GM10266 (cell line): Measurements from ENCODE around the gene CDH4.

ENCODE experiments used
- DNase-seq: peaks from one replicate; pipeline ENCODE4 v3.0.0; 2012; ENCODE audit errors: extremely low spot score
- TF ChIP-seq, protein P1 (sequence below): IDR thresholded peaks from 2 replicates; pipeline ENCODE4 v1.5.1; 2012; ENCODE audit warnings: mild to moderate bottlenecking, low read depth; ENCODE audit not compliant: control insufficient read depth, insufficient read depth; ENCODE audit errors: missing control alignments

Gene CDH4

DNA sequence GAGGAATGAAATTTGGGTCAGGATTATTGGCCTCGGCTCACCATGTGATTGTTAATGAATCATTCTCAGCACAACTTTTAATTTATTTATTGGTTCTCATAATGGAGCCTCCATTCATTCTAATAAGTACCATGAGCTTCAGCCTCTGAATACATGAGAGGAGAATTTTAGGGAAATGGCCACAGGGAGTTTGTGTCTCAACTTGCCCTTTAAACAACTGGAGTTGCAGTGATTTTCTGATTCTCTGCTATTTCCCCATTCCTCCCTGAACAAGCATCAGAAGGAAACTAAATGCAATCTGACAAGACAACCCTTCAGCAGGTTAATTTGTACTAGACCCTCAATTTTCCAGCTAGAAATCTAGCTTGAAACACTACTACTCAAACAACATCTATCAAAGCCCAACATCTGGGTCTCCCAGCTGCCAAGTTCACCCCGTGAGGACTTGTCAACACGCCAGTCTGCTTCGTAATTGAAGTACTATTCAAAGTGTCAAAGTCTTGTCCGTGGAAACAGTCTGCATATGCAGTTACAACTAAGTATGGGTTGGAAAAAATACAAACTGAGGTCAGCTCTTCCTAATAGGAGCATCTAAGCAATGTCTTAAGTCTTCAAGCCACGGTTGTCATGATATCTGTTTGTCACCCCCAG lies 235.4 kb downstream of the CDH4 start:
- TF ChIP-seq, protein P1, sequence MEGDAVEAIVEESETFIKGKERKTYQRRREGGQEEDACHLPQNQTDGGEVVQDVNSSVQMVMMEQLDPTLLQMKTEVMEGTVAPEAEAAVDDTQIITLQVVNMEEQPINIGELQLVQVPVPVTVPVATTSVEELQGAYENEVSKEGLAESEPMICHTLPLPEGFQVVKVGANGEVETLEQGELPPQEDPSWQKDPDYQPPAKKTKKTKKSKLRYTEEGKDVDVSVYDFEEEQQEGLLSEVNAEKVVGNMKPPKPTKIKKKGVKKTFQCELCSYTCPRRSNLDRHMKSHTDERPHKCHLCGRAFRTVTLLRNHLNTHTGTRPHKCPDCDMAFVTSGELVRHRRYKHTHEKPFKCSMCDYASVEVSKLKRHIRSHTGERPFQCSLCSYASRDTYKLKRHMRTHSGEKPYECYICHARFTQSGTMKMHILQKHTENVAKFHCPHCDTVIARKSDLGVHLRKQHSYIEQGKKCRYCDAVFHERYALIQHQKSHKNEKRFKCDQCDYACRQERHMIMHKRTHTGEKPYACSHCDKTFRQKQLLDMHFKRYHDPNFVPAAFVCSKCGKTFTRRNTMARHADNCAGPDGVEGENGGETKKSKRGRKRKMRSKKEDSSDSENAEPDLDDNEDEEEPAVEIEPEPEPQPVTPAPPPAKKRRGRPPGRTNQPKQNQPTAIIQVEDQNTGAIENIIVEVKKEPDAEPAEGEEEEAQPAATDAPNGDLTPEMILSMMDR = no peak
- DNase-seq = no peak

DNA sequence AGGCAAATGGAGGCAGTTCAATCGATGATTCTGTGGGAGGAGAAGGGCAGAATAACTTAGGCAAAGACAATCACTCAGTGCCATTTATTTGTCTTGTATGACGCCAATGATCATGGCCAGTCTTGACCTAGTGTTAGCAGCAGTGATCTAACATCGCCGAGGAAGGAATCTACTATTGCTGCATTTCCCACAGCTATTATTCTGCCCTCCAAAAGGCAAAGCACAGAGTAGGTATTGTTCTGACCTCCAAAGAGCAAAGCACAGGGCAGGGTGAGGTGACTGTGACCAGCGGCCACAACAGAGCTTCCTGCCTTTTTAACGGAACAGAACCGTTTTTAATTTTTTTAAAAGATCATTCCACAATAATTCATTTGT lies 235.9 kb downstream of the CDH4 start:
- TF ChIP-seq, protein P1 = no peak
- DNase-seq = no peak

DNA sequence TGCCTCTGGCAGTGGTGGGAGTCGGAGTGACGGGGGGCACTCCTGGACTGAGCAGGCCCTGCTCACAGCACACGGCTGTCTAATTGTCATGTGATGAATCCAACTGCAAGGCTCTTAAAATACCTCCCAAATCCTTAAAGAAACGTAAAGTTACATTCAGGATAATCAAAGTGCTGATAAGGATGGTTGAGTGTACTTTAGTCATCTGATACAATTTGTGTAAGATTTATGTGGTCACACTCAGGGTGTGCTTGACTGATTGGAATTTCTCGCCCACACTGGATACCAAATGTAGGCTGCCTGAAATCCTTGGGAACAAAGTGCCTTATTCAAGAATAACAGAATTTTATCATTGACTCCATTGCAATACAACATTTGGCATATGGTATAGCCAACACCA lies 238.7 kb downstream of the CDH4 start:
- TF ChIP-seq, protein P1 = no peak
- DNase-seq = no peak

DNA sequence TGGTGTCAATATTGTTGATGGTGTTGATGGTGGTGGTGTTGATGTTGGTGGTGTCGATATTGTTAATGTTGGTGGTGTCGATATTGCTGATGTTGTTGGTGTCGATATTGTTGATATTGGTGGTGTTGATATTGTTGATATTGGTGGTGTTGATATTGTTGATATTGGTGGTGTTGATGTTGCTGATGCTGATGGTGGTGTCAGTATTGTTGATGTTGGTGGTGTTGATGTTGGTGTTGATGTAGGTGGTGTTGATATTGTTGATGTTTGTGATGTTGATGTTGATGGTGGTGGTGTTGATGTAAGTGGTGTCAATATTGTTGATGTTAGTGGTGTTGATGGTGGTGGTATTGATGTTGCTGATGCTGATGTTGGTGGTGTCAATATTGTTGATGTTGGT lies 240.0 kb downstream of the CDH4 start:
- DNase-seq = no peak
- TF ChIP-seq, protein P1 = no peak

DNA sequence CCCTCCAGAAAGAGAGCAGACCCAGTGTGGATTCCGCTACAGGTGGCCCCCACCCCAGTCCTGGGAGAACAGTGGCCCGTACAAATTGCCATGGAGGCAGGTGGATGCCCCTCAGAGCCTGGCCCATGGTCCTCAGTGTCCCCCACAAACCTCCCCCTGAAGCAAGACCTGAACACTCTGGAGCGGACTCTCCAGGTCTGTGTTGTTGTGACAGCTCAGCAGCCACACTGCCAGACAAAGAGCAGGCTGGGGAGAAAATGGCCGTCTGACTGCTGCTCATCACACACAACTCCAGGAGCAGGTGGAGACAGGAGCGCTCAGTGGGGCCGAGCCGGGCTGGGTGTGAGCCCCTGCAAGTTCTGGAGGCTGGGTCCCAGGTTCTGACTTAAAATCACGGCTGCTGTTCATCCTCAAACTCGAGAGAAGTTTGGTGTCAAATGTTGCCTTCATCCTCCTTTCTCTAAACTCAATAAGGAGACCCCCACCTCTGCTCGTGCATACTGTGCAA lies 241.8 kb downstream of the CDH4 start:
- TF ChIP-seq, protein P1 = no peak
- no peak for DNase-seq

DNA sequence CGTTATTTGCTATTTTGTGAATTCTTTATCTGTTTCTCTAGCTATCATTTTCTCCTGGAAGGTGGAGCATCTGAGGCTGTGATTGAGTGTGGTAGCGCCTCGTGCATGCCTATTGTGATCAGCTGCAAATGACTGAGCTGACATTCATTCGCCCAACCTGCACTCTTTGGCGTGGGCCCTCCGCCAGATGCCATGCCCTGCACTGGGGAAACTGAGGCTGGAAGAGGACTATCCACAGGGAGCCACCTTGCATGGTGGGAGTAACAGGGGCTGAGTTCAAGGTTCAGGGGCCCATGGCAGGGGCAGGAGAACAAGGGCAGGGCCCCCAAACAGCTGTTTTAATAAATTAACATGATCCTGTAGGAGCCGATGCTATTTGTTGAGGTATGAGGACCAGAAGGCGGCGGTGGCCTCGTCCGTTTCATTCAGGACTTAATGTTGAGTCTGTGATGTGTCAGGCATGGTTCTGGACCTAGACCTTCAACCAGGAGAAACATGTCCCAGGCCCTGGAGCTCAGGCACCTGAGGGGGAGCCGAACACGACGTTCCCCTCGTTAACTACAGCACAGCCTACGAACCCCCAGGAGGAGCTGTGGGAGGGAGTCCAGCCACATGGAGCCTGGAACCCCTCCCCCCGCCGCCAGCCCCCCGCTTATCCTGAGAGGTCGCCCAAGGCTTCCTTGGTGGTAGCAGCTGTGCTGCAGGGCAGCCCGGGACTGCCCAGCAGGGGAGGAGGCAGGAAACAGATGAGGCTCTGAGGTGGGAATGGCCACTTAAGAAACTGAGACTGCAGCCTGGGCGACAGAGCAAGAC lies 242.9 kb downstream of the CDH4 start:
- TF ChIP-seq, protein P1 = no peak
- DNase-seq = no peak
